ENCODE data around the gene CUEDC1.

The CUEDC1 gene

GRCh38 chr17:57892146-57892819 lies 62.9 kb downstream of the CUEDC1 start:
- TF ChIP-seq CTCF (IDR thresholded peaks at IDR 0.05; ENCODE audit: insufficient read depth, low read length) (peak; percentile 87), SPI1 (IDR thresholded peaks at IDR 0.05; ENCODE audit: borderline replicate concordance, low read depth) (no peak), GABPA (IDR thresholded peaks at IDR 0.05; ENCODE audit: low read depth) (no peak)
- H3K27me3 ChIP-seq (ENCODE audit: insufficient read depth, poor library complexity, severe bottlenecking) = no peaks in the 10 kb centered on the region
- H3K4me3 ChIP-seq (replicated peaks; ENCODE audit: insufficient read depth, low read length) = no peak overlapping the region
- peak in 1 of 2 experiments; percentile 86 for DNase-seq (ENCODE audit: low read depth in 1 of 2, low spot score in 1 of 2)
- H3K27ac ChIP-seq (replicated peaks) = peak overlapping the region; percentile 97

GRCh38 chr17:57890857-57891232 lies 64.4 kb downstream of the CUEDC1 start:
- no peaks in the 10 kb centered on the region for H3K27me3 ChIP-seq (ENCODE audit: insufficient read depth, poor library complexity, severe bottlenecking)
- H3K27ac ChIP-seq (replicated peaks) = no peak overlapping the region
- no peak for DNase-seq (ENCODE audit: low read depth in 1 of 2, low spot score in 1 of 2)

GRCh38 chr17:57889892-57890856 lies 65.0 kb downstream of the CUEDC1 start:
- TF ChIP-seq CTCF (IDR thresholded peaks at IDR 0.05; ENCODE audit: insufficient read depth, low read length) = no peak
- TF ChIP-seq POLR2AphosphoS5 (IDR thresholded peaks at IDR 0.05; ENCODE audit: low read depth) = no peak
- no peak for TF ChIP-seq GABPA (IDR thresholded peaks at IDR 0.05; ENCODE audit: low read depth)
- no peak for TF ChIP-seq REST (IDR thresholded peaks at IDR 0.05; ENCODE audit: insufficient replicate concordance, low read depth)
- no peak for TF ChIP-seq SPI1 (IDR thresholded peaks at IDR 0.05; ENCODE audit: borderline replicate concordance, low read depth)
- Histone ChIP-seq H3K27ac (replicated peaks) (no peak overlapping the region; the same call in 1 of the 2 replicates), H3K27me3 (ENCODE audit: insufficient read depth, poor library complexity, severe bottlenecking) (no peaks in the 10 kb centered on the region), H3K4me3 (replicated peaks; ENCODE audit: insufficient read depth, low read length) (no peak overlapping the region)
- DNase-seq (ENCODE audit: low read depth in 1 of 2, low spot score in 1 of 2) = peak in 1 of 2 experiments; percentile 26

More at GRCh38 chr17:57890857-57891232, 64.4 kb downstream of the CUEDC1 start:
- TF ChIP-seq SPI1 (IDR thresholded peaks at IDR 0.05; ENCODE audit: borderline replicate concordance, low read depth) (no peak), GABPA (IDR thresholded peaks at IDR 0.05; ENCODE audit: low read depth) (no peak), REST (IDR thresholded peaks at IDR 0.05; ENCODE audit: insufficient replicate concordance, low read depth) (no peak), POLR2AphosphoS5 (IDR thresholded peaks at IDR 0.05; ENCODE audit: low read depth) (no peak)
- no peak overlapping the region for H3K4me3 ChIP-seq (replicated peaks; ENCODE audit: insufficient read depth, low read length)

- TF ChIP-seq CTCF (IDR thresholded peaks at IDR 0.05; ENCODE audit: insufficient read depth, low read length) (no peak), REST (IDR thresholded peaks at IDR 0.05; ENCODE audit: insufficient replicate concordance, low read depth) (no peak), POLR2AphosphoS5 (IDR thresholded peaks at IDR 0.05; ENCODE audit: low read depth) (no peak), SPI1 (IDR thresholded peaks at IDR 0.05; ENCODE audit: borderline replicate concordance, low read depth) (no peak), GABPA (IDR thresholded peaks at IDR 0.05; ENCODE audit: low read depth) (no peak)
- Histone ChIP-seq H3K27ac (replicated peaks) (no peak overlapping the region), H3K27me3 (ENCODE audit: insufficient read depth, poor library complexity, severe bottlenecking) (no peaks in the 10 kb centered on the region), H3K4me3 (replicated peaks; ENCODE audit: insufficient read depth, low read length) (no peak overlapping the region)
- no peak for DNase-seq (ENCODE audit: low read depth in 1 of 2, low spot score in 1 of 2)
Observed at GRCh38 chr17:57889252-57889651, 66.0 kb downstream of the CUEDC1 start.

Measured in HL-60 (cell line).